Measurements from ENCODE around the gene C9orf153. TPM values are rescaled to one million over a fixed set of nuclear protein-coding genes. Genes with fewer than 3 reads are reported as not detected.

The C9orf153 gene
- total RNA-seq, 1 experiment from 2014 or later: not detected

- ATAC-seq: no peak
- H3K4me2 ChIP-seq (ENCODE audit: low read length): no peak overlapping the region
- no peak overlapping the region for H3K9ac ChIP-seq (ENCODE audit: low read length)
- H3K4me1 ChIP-seq (ENCODE audit: control insufficient read depth in 1 of 2, insufficient read depth in 2 of 2, low read length in 2 of 2): no peaks in the 10 kb centered on the region
- no TSS peak for BruUV-seq (replicated peaks)
- ChIA-PET CTCF (no interaction called here), POLR2A (no interaction called here), RAD21 (ENCODE audit: low non-redundant PET in 1 of 2, low total read pairs in 2 of 2, uncharacterized antibody in 2 of 2, unreplicated experiment in 2 of 2) (no interaction called here)
- no peak overlapping the region for H2AFZ ChIP-seq (ENCODE audit: low read depth, low read length, poor library complexity, severe bottlenecking)
- TF ChIP-seq SIN3A (IDR thresholded peaks at IDR 0.05; ENCODE audit: low read depth) (no peak), JUND (IDR thresholded peaks at IDR 0.05) (no peak), CTCF (IDR thresholded peaks at IDR 0.05 in 2 of 3, conservative IDR thresholded peaks at IDR 0.05 in 1 of 3; ENCODE audit: borderline replicate concordance in 1 of 3, insufficient read depth in 1 of 3, low read depth in 2 of 3, low read length in 2 of 3) (no peak), TCF7L2 (IDR thresholded peaks at IDR 0.05; ENCODE audit: borderline replicate concordance, extremely low read depth, insufficient read depth, insufficient read length) (no peak), ATF3 (IDR thresholded peaks at IDR 0.05) (no peak), CEBPB (IDR thresholded peaks at IDR 0.05; ENCODE audit: low read depth) (no peak), EZH2phosphoT487 (IDR thresholded peaks at IDR 0.05; ENCODE audit: borderline replicate concordance) (no peak), ZNF274 (IDR thresholded peaks at IDR 0.05; ENCODE audit: low read depth, low read length) (no peak), CBX3 (IDR thresholded peaks at IDR 0.05; ENCODE audit: low read depth) (no peak), SP1 (IDR thresholded peaks at IDR 0.05; ENCODE audit: low read depth) (no peak), REST (IDR thresholded peaks at IDR 0.05; ENCODE audit: low read depth) (no peak), POLR2AphosphoS5 (IDR thresholded peaks at IDR 0.05; ENCODE audit: low read depth, low read length) (no peak), ELF1 (IDR thresholded peaks at IDR 0.05; ENCODE audit: borderline replicate concordance, low read depth) (no peak), EZH2 (IDR thresholded peaks at IDR 0.05) (no peak), POLR2A (IDR thresholded peaks at IDR 0.05; ENCODE audit: borderline replicate concordance, extremely low read depth, insufficient read depth, insufficient read length) (no peak), FOSL1 (IDR thresholded peaks at IDR 0.05; ENCODE audit: low read depth) (no peak)
- TF ChIP-seq, protein P1, sequence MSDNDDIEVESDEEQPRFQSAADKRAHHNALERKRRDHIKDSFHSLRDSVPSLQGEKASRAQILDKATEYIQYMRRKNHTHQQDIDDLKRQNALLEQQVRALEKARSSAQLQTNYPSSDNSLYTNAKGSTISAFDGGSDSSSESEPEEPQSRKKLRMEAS (IDR thresholded peaks at IDR 0.05): no peak
- TF ChIP-seq, protein P2, sequence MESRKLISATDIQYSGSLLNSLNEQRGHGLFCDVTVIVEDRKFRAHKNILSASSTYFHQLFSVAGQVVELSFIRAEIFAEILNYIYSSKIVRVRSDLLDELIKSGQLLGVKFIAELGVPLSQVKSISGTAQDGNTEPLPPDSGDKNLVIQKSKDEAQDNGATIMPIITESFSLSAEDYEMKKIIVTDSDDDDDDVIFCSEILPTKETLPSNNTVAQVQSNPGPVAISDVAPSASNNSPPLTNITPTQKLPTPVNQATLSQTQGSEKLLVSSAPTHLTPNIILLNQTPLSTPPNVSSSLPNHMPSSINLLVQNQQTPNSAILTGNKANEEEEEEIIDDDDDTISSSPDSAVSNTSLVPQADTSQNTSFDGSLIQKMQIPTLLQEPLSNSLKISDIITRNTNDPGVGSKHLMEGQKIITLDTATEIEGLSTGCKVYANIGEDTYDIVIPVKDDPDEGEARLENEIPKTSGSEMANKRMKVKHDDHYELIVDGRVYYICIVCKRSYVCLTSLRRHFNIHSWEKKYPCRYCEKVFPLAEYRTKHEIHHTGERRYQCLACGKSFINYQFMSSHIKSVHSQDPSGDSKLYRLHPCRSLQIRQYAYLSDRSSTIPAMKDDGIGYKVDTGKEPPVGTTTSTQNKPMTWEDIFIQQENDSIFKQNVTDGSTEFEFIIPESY (IDR thresholded peaks at IDR 0.05; ENCODE audit: extremely low read depth, insufficient replicate concordance, low read length): no peak
- DNase-seq (ENCODE audit: low read depth, low spot score): no peak
- intact Hi-C loops (cut with micrococcal nuclease): no loop called here
- no peaks in the 10 kb centered on the region for H3K79me2 ChIP-seq (ENCODE audit: insufficient read depth, low read length)
- no peaks in the 10 kb centered on the region for H3K36me3 ChIP-seq (ENCODE audit: control insufficient read depth in 1 of 2, insufficient read depth in 2 of 2, low read length in 2 of 2)
- H3K27ac ChIP-seq (ENCODE audit: low read depth, low read length): no peak overlapping the region
- H3K9me3 ChIP-seq (ENCODE audit: control insufficient read depth in 1 of 2, insufficient read depth in 1 of 2, low read depth in 1 of 2, low read length in 2 of 2): no peaks in the 10 kb centered on the region
- H3K9me2 ChIP-seq (ENCODE audit: insufficient read depth): no peaks in the 10 kb centered on the region
- no peaks in the 10 kb centered on the region for H4K20me1 ChIP-seq (ENCODE audit: insufficient read depth)
- H3K27me3 ChIP-seq (ENCODE audit: insufficient read depth, low read length): no peaks in the 10 kb centered on the region
- H3K4me3 ChIP-seq (replicated peaks in 1 of 2; ENCODE audit: low read depth in 1 of 2, low read length in 2 of 2): no peak overlapping the region
These were observed 36.8 kb downstream of the C9orf153 start for GRCh38 chr9:86222667-86223066.

Data from HCT116 (cell line).